GM12878 (cell line): ENCODE measurements around the gene ZSWIM5. TPM values are rescaled to one million over a fixed set of nuclear protein-coding genes. Genes with fewer than 3 reads are reported as not detected.

Experiments used
- ATAC-seq: fragments of 200-7000 bp; cut with Tn5 transposase; 3 replicates; pipeline ENCODE4 v1.9.1; 2020; ENCODE audit warnings: mild to moderate bottlenecking, moderate library complexity
- BruUV-seq: library from RNA; stranded (reverse); fragments of 400-500 nt; replicated peaks from 2 replicates; lab custom pipeline; 2021; lab: Mats Ljungman, UMichigan
- CTCF ChIA-PET: fragments of 300-600 bp; sonication (Branson Sonifier 250); formaldehyde crosslinking; extraction: SDS; loops from one replicate; lab custom pipeline; 2021; ENCODE audit warnings: inconsistent platforms; lab: Yijun Ruan, JAX
- POLR2A ChIA-PET: fragments of 350-600 bp; formaldehyde crosslinking; extraction: SDS; loops from one replicate; lab custom pipeline; 2021; ENCODE audit warnings: inconsistent platforms; lab: Charles Lee
- RAD21 ChIA-PET: fragments of 300-600 bp; sonication (Branson Sonifier 250); formaldehyde crosslinking; loops from one replicate; lab custom pipeline; 2023; ENCODE audit warnings: antibody characterized with exemption; ENCODE audit not compliant: unreplicated experiment; lab: Charles Lee
- SMC1A ChIA-PET: fragments of 300-600 bp; sonication (Branson Sonifier 250); formaldehyde crosslinking; loops from one replicate; lab custom pipeline; 2023; ENCODE audit not compliant: unreplicated experiment, uncharacterized antibody; lab: Charles Lee
- DNase-seq: peaks from one replicate; pipeline ENCODE4 v3.0.0-alpha.2; 2011; ENCODE audit warnings: low read depth, low spot score
- FAIRE-seq: peaks from 3 replicates; lab custom pipeline; 2011; peaks lifted over from hg19 to GRCh38; lab: Jason Lieb, UNC
- H2AFZ ChIP-seq: 2 replicates; pipeline ENCODE4 v1.6.0; 2011; ENCODE audit warnings: low read depth, low read length, control low read depth; ENCODE audit not compliant: control insufficient read depth
- H3K27ac ChIP-seq: 2 replicates; pipeline ENCODE4 v1.5.1; 2011; ENCODE audit warnings: control low read depth; ENCODE audit not compliant: control insufficient read depth, insufficient read depth
- H3K27me3 ChIP-seq, 2 experiments: replicated peaks in 1 of 2; 2 replicates each; pipeline versions ENCODE4 v1.6.0 to v1.6.1; 2011; ENCODE audit warnings: low read length in 1 of 2; ENCODE audit not compliant: control insufficient read depth in 2 of 2, insufficient read depth in 2 of 2
- H3K36me3 ChIP-seq, 2 experiments: 2 replicates each; pipeline ENCODE4 v1.5.1; 2011; ENCODE audit warnings: low read length in 1 of 2; ENCODE audit not compliant: control insufficient read depth in 2 of 2, insufficient read depth in 2 of 2
- H3K4me1 ChIP-seq: 2 replicates; pipeline ENCODE4 v1.6.1; 2011; ENCODE audit warnings: mild to moderate bottlenecking, low read length, moderate library complexity, mixed read lengths; ENCODE audit not compliant: control insufficient read depth, insufficient read depth
- H3K4me2 ChIP-seq: 2 replicates; pipeline ENCODE4 v1.6.0; 2011; ENCODE audit warnings: control low read depth; ENCODE audit not compliant: control insufficient read depth, insufficient read depth
- H3K4me3 ChIP-seq: fragments of 200-600 bp; sonication (generic); 2 replicates; pipeline ENCODE4 v1.5.1; 2016
- H3K79me2 ChIP-seq: 2 replicates; pipeline ENCODE4 v1.6.0; 2011; ENCODE audit warnings: low read length; ENCODE audit not compliant: control insufficient read depth, insufficient read depth
- H3K9ac ChIP-seq: 2 replicates; pipeline ENCODE4 v1.8.0; 2011; ENCODE audit warnings: low read length, control low read depth, mixed read lengths; ENCODE audit not compliant: control insufficient read depth, insufficient read depth
- H3K9me3 ChIP-seq: replicated peaks from 3 replicates; pipeline ENCODE4 v1.5.1; 2011; ENCODE audit warnings: mild to moderate bottlenecking, low read length; ENCODE audit not compliant: control insufficient read depth, insufficient read depth
- H4K20me1 ChIP-seq: 2 replicates; pipeline ENCODE4 v1.6.0; 2011; ENCODE audit not compliant: control insufficient read depth, insufficient read depth
- CBX3 ChIP-seq: fragments of 200-600 bp; sonication (generic); IDR thresholded peaks from 2 replicates; pipeline ENCODE4 v1.6.1; 2016; ENCODE audit warnings: low read depth, borderline replicate concordance
- EED ChIP-seq: sonication (generic); IDR thresholded peaks from 2 replicates; pipeline ENCODE4 v1.6.1; 2016; ENCODE audit warnings: antibody characterized with exemption, low read depth
- HDGF ChIP-seq: fragments of 450-650 bp; IDR thresholded peaks from 2 replicates; pipeline ENCODE4 v1.6.1; 2016; ENCODE audit warnings: antibody characterized with exemption
- IRF4 ChIP-seq: IDR thresholded peaks from 2 replicates; pipeline ENCODE4 v1.6.1; 2011; ENCODE audit warnings: low read depth, low read length
- JUNB ChIP-seq: IDR thresholded peaks from 2 replicates; pipeline ENCODE4 v1.6.1; 2016; ENCODE audit warnings: antibody characterized with exemption, mild to moderate bottlenecking
- MYC ChIP-seq: IDR thresholded peaks from 2 replicates; pipeline ENCODE4 v1.6.1; 2011; ENCODE audit warnings: mild to moderate bottlenecking, low read length, moderate library complexity, inconsistent platforms; ENCODE audit not compliant: insufficient read depth, insufficient replicate concordance, insufficient read length, severe bottlenecking
- SMAD1 ChIP-seq: fragments of 450-650 bp; IDR thresholded peaks from 2 replicates; pipeline ENCODE4 v1.6.1; 2018; ENCODE audit warnings: mild to moderate bottlenecking, low read depth; ENCODE audit not compliant: partially characterized antibody
- SREBF2 ChIP-seq: IDR thresholded peaks from 2 replicates; pipeline ENCODE4 v1.6.1; 2012; ENCODE audit warnings: mild to moderate bottlenecking, low read length
- WGBS: methylation state at CpG from one replicate; pipeline ENCODE4 v1.1.6; 2016; ENCODE audit warnings: low lambda C conversion rate; ENCODE audit not compliant: insufficient replicate concordance, insufficient coverage; ENCODE audit errors: missing lambda C conversion rate; 5-methylcytosine and 5-hydroxymethylcytosine counted together
- in situ Hi-C: fragments of 300-500 bp; cut with MboI; formaldehyde crosslinking; loops from 9 replicates; pipeline ENCODE4 v1.14.3; 2018; ENCODE audit warnings: mixed read lengths
- intact Hi-C: fragments of 100-400 bp; cut with micrococcal nuclease; formaldehyde crosslinking; loops from one replicate; pipeline ENCODE4 v1.14.2; 2022; ENCODE audit not compliant: unreplicated experiment
- polyA plus RNA-seq, 11 experiments: library from polyadenylated mRNA; depleted of rRNA in 4 of 11; unstranded in 6 of 11; stranded (reverse) in 5 of 11; fragments of >200 nt; fragmentation: Nextera tagmentation in 4 of 11; fragmentation: Illumina TruSeq in 1 of 11; extraction: Ambion mirVana in 4 of 11; extraction: Trizol in 1 of 11; gene quantifications; 1 replicate in 1 of 11; 2 replicates in 10 of 11; pipeline versions ENCODE4 v1.2.1 to v1.2.3, GENCODE V29; 2011 to 2016; ENCODE audit warnings: inconsistent platforms in 2 of 11, missing spikeins in 2 of 11, low read depth in 1 of 11
- total RNA-seq, 4 experiments: library from RNA; depleted of rRNA in 3 of 4; stranded (reverse); fragments of >200 nt in 3 of 4; fragmentation: Illumina TruSeq in 1 of 4; extraction: Trizol in 1 of 4; gene quantifications; 2 replicates each; pipeline versions ENCODE4 v1.2.1 to v1.2.3, GENCODE V29; 2013 to 2021
- TF ChIP-seq, protein P1 (sequence below): fragments of 450-650 bp; IDR thresholded peaks from 2 replicates; pipeline ENCODE4 v1.6.1; 2016; ENCODE audit warnings: mild to moderate bottlenecking

Gene ZSWIM5
- total and polyA plus RNA-seq, 10 of the 15 experiments (the other 5 are each of a cell fraction or from before 2014, with no cell fraction given): 0.07 to 0.97 (median 0.34) TPM; not detected in 1

DNA sequence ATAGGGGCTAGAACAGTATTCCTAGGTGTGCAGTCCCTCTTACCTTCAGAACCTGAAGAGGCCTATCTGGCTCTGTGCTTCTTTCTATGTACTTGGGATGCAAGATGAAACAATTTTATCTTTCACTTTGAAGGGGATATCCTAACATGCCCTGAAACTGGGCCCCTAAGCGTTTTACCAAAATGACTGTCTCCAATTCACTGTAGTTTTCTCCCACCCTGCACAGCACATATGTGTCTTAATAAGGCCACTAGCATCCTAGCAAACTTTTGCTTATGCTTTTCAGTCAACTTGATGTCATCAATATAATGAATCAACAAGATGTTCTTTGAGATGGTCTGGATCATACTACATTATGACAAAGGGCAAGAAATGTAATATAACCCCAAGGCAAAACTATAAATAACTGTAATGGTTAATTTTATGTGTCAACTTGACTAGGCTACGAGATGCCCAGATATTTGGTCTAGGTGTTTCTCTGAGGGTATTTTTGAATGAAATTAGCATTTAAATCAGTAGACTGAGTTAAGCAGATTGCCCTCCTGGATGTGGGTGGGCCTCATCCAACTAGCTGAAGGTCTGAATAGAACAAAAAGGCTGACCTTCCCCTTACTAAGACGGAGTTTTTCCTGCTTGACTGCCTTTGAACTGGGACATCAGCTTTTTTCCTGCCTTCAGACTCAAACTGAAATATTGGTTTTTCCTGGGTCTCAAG lies 9.2 kb upstream of the ZSWIM5 start:
- H3K27ac ChIP-seq: no peak overlapping the region
- no peak overlapping the region for H3K4me3 ChIP-seq
- H3K79me2 ChIP-seq: no peaks in the 10 kb centered on the region
- no peaks in the 10 kb centered on the region; a peak in 2 of 4 replicates for H3K27me3 ChIP-seq
- ChIA-PET RAD21 (no interaction called here), POLR2A (no interaction called here), SMC1A (no interaction called here), CTCF (no interaction called here)
- no peak for TF ChIP-seq SREBF2
- TF ChIP-seq EED: 0 out of 2 replicates have a peak, but pooled peaks have one; percentile 13
- no peak for TF ChIP-seq MYC
- TF ChIP-seq, protein P1, sequence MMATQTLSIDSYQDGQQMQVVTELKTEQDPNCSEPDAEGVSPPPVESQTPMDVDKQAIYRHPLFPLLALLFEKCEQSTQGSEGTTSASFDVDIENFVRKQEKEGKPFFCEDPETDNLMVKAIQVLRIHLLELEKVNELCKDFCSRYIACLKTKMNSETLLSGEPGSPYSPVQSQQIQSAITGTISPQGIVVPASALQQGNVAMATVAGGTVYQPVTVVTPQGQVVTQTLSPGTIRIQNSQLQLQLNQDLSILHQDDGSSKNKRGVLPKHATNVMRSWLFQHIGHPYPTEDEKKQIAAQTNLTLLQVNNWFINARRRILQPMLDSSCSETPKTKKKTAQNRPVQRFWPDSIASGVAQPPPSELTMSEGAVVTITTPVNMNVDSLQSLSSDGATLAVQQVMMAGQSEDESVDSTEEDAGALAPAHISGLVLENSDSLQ: no peak
- TF ChIP-seq IRF4: peak; percentile 29; the same call in 1 of the 2 replicates
- no peak for TF ChIP-seq SMAD1
- TF ChIP-seq JUNB: peak; percentile 66
- TF ChIP-seq CBX3: no peak
- TF ChIP-seq HDGF: no peak
- FAIRE-seq (no peak), ATAC-seq (no peak; the same call in 1 of the 3 replicates), DNase-seq (no peak)
- BruUV-seq: no TSS peak
- no peaks in the 10 kb centered on the region for H4K20me1 ChIP-seq
- H2AFZ ChIP-seq: no peak overlapping the region; the same call in 1 of the 2 replicates
- no peaks in the 10 kb centered on the region for H3K4me1 ChIP-seq
- H3K9me3 ChIP-seq: no peaks in the 10 kb centered on the region
- intact Hi-C loops (no loop called here), in situ Hi-C loops (no loop called here)
- no peak overlapping the region for H3K9ac ChIP-seq
- no peak overlapping the region for H3K4me2 ChIP-seq
- 0% methylated on average over 3 of the region's 3 CpGs for WGBS
- no peaks in the 10 kb centered on the region for H3K36me3 ChIP-seq
